ENCODE data around the gene LRRC4C. TPM values are rescaled to one million over a fixed set of nuclear protein-coding genes. Genes with fewer than 3 reads are reported as not detected.

LRRC4C gene
- total and polyA plus RNA-seq, 10 of the 15 experiments (the other 5 are each of a cell fraction or from before 2014, with no cell fraction given): 1.5 TPM; not detected in 9

DNA sequence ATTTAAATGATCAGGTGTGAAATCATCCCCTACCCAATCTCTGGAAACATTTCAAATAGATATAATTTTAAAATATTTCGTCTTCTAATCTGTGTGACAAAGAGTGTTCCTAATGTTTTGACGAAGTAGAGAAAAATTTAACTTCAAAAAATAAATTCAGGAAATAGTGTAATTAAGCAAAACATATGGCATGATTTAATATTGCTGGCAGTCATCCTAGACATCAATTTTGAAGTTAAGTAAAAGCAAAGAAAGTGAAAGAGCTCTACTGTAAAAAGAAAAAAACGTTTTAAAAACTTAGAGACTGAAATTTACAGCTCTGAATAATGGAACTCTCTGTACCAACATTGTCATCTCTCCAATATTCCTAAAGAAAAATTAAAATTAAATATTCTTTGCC lies 1062.3 kb downstream of the LRRC4C start:
- Histone ChIP-seq H3K27ac (ENCODE audit: control insufficient read depth, insufficient read depth) (no peak overlapping the region), H3K9me3 (replicated peaks; ENCODE audit: control insufficient read depth, insufficient read depth, low read length) (no peaks in the 10 kb centered on the region), H3K4me3 (no peak overlapping the region), H3K27me3 (replicated peaks in 1 of 2; ENCODE audit: control insufficient read depth in 2 of 2, insufficient read depth in 2 of 2, low read length in 1 of 2) (no peaks in the 10 kb centered on the region), H3K36me3 (ENCODE audit: control insufficient read depth in 2 of 2, insufficient read depth in 2 of 2, low read length in 1 of 2) (no peaks in the 10 kb centered on the region), H3K4me2 (ENCODE audit: control insufficient read depth, insufficient read depth) (no peak overlapping the region), H4K20me1 (ENCODE audit: control insufficient read depth, insufficient read depth) (no peaks in the 10 kb centered on the region), H3K79me2 (ENCODE audit: control insufficient read depth, insufficient read depth, low read length) (no peaks in the 10 kb centered on the region), H3K4me1 (ENCODE audit: control insufficient read depth, insufficient read depth, low read length) (no peaks in the 10 kb centered on the region), H3K9ac (ENCODE audit: control insufficient read depth, insufficient read depth, low read length) (no peak overlapping the region), H2AFZ (ENCODE audit: control insufficient read depth, low read depth, low read length) (no peak overlapping the region)
- ATAC-seq: no peak
- POLR2A ChIA-PET: no interaction called here
- DNase-seq (ENCODE audit: low read depth, low spot score): no peak
- no TSS peak for BruUV-seq (replicated peaks)
- RAD21 ChIA-PET (ENCODE audit: unreplicated experiment): no interaction called here
- SMC1A ChIA-PET (ENCODE audit: uncharacterized antibody, unreplicated experiment): no interaction called here
- intact Hi-C loops (cut with micrococcal nuclease; ENCODE audit: unreplicated experiment): no loop called here
- FAIRE-seq: no peak
- TF ChIP-seq MYC (IDR thresholded peaks at IDR 0.05; ENCODE audit: insufficient read depth, insufficient read length, insufficient replicate concordance, low read length, severe bottlenecking) (no peak), JUNB (IDR thresholded peaks at IDR 0.05) (no peak), ATF7 (IDR thresholded peaks at IDR 0.05; ENCODE audit: low read depth) (no peak), POLR2A (IDR thresholded peaks at IDR 0.05; ENCODE audit: low read depth, low read length) (no peak), EED (IDR thresholded peaks at IDR 0.05; ENCODE audit: low read depth) (no peak), HDAC6 (IDR thresholded peaks at IDR 0.05; ENCODE audit: unreplicated experiment) (no peak), SREBF1 (IDR thresholded peaks at IDR 0.05; ENCODE audit: low read length) (no peak), NBN (IDR thresholded peaks at IDR 0.05) (no peak), NR2C1 (IDR thresholded peaks at IDR 0.05) (no peak), TCF3 (IDR thresholded peaks at IDR 0.05; ENCODE audit: borderline replicate concordance, insufficient read depth, low read depth, low read length) (no peak), MEF2B (IDR thresholded peaks at IDR 0.05; ENCODE audit: partially characterized antibody, poor library complexity, severe bottlenecking) (no peak), BRCA1 (IDR thresholded peaks at IDR 0.05; ENCODE audit: low read depth, low read length) (no peak), JUND (IDR thresholded peaks at IDR 0.05; ENCODE audit: low read depth, low read length) (no peak), BMI1 (IDR thresholded peaks at IDR 0.05; ENCODE audit: borderline replicate concordance) (no peak), FOXK2 (IDR thresholded peaks at IDR 0.05) (no peak), ZNF207 (IDR thresholded peaks at IDR 0.05; ENCODE audit: borderline replicate concordance) (no peak)
- TF ChIP-seq, protein P1, sequence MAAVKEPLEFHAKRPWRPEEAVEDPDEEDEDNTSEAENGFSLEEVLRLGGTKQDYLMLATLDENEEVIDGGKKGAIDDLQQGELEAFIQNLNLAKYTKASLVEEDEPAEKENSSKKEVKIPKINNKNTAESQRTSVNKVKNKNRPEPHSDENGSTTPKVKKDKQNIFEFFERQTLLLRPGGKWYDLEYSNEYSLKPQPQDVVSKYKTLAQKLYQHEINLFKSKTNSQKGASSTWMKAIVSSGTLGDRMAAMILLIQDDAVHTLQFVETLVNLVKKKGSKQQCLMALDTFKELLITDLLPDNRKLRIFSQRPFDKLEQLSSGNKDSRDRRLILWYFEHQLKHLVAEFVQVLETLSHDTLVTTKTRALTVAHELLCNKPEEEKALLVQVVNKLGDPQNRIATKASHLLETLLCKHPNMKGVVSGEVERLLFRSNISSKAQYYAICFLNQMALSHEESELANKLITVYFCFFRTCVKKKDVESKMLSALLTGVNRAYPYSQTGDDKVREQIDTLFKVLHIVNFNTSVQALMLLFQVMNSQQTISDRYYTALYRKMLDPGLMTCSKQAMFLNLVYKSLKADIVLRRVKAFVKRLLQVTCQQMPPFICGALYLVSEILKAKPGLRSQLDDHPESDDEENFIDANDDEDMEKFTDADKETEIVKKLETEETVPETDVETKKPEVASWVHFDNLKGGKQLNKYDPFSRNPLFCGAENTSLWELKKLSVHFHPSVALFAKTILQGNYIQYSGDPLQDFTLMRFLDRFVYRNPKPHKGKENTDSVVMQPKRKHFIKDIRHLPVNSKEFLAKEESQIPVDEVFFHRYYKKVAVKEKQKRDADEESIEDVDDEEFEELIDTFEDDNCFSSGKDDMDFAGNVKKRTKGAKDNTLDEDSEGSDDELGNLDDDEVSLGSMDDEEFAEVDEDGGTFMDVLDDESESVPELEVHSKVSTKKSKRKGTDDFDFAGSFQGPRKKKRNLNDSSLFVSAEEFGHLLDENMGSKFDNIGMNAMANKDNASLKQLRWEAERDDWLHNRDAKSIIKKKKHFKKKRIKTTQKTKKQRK (IDR thresholded peaks at IDR 0.05; ENCODE audit: low read depth, low read length): no peak
- TF ChIP-seq, protein P2, sequence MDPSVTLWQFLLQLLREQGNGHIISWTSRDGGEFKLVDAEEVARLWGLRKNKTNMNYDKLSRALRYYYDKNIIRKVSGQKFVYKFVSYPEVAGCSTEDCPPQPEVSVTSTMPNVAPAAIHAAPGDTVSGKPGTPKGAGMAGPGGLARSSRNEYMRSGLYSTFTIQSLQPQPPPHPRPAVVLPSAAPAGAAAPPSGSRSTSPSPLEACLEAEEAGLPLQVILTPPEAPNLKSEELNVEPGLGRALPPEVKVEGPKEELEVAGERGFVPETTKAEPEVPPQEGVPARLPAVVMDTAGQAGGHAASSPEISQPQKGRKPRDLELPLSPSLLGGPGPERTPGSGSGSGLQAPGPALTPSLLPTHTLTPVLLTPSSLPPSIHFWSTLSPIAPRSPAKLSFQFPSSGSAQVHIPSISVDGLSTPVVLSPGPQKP (IDR thresholded peaks at IDR 0.05; ENCODE audit: low read depth, low read length): no peak
- TF ChIP-seq, protein P3, sequence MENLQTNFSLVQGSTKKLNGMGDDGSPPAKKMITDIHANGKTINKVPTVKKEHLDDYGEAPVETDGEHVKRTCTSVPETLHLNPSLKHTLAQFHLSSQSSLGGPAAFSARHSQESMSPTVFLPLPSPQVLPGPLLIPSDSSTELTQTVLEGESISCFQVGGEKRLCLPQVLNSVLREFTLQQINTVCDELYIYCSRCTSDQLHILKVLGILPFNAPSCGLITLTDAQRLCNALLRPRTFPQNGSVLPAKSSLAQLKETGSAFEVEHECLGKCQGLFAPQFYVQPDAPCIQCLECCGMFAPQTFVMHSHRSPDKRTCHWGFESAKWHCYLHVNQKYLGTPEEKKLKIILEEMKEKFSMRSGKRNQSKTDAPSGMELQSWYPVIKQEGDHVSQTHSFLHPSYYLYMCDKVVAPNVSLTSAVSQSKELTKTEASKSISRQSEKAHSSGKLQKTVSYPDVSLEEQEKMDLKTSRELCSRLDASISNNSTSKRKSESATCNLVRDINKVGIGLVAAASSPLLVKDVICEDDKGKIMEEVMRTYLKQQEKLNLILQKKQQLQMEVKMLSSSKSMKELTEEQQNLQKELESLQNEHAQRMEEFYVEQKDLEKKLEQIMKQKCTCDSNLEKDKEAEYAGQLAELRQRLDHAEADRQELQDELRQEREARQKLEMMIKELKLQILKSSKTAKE (IDR thresholded peaks at IDR 0.05; ENCODE audit: low read depth, poor library complexity, severe bottlenecking): no peak
- WGBS (ENCODE audit: insufficient coverage, insufficient replicate concordance, low lambda C conversion rate, missing lambda C conversion rate): 1% methylated on average over 3 of the region's 3 CpGs
- in situ Hi-C loops (cut with MboI): no loop called here
- CTCF ChIA-PET: interaction anchor here (1.3 kb wide), 1 partner anchor 8 kb away, joined by 4 read pairs; no protein-coding TSS in a partner anchor
